Measurements from ENCODE around the gene FBXL19. TPM values are rescaled to one million over a fixed set of nuclear protein-coding genes. Genes with fewer than 3 reads are reported as not detected.

The FBXL19 gene
- total and polyA plus RNA-seq, 2 of the 13 experiments (the other 11 are each of a cell fraction or from before 2014, with no cell fraction given), result 6.0 to 13.7 TPM

- no peak for TF ChIP-seq TBX3 (IDR thresholded peaks at IDR 0.05; ENCODE audit: borderline replicate concordance)
- TF ChIP-seq CHD4 (IDR thresholded peaks at IDR 0.05; ENCODE audit: borderline replicate concordance, low read length), result peak; percentile 78; the same call in 1 of the 2 replicates
- no peak for TF ChIP-seq ZBTB8A (CRISPR knock-in tag; IDR thresholded peaks at IDR 0.05; ENCODE audit: borderline replicate concordance, low read depth)
- TF ChIP-seq BRCA1 (CRISPR knock-in tag; IDR thresholded peaks at IDR 0.05), result 0 out of 2 replicates have a peak, but pooled peaks have one; percentile 5
- TF ChIP-seq ZNF772 (CRISPR knock-in tag; IDR thresholded peaks at IDR 0.05), result no peak; the same call in 1 of the 2 replicates
- no peak for TF ChIP-seq ZNF75D (CRISPR knock-in tag; IDR thresholded peaks at IDR 0.05; ENCODE audit: borderline replicate concordance)
- TF ChIP-seq ZNF513 (CRISPR knock-in tag; conservative IDR thresholded peaks at IDR 0.05), result peak; percentile 84; the same call in 1 of the 2 replicates
- TF ChIP-seq ZNF768 (CRISPR knock-in tag; IDR thresholded peaks at IDR 0.05), result no peak
- no peak; the same call in 1 of the 2 replicates for TF ChIP-seq HNF4G (IDR thresholded peaks at IDR 0.05; ENCODE audit: borderline replicate concordance, low read depth, low read length)
- no peak for TF ChIP-seq HNF4G (CRISPR knock-in tag; IDR thresholded peaks at IDR 0.05; ENCODE audit: borderline replicate concordance, low read depth)
- no peak for TF ChIP-seq ZNF672 (CRISPR knock-in tag; IDR thresholded peaks at IDR 0.05)
- TF ChIP-seq, protein P1, sequence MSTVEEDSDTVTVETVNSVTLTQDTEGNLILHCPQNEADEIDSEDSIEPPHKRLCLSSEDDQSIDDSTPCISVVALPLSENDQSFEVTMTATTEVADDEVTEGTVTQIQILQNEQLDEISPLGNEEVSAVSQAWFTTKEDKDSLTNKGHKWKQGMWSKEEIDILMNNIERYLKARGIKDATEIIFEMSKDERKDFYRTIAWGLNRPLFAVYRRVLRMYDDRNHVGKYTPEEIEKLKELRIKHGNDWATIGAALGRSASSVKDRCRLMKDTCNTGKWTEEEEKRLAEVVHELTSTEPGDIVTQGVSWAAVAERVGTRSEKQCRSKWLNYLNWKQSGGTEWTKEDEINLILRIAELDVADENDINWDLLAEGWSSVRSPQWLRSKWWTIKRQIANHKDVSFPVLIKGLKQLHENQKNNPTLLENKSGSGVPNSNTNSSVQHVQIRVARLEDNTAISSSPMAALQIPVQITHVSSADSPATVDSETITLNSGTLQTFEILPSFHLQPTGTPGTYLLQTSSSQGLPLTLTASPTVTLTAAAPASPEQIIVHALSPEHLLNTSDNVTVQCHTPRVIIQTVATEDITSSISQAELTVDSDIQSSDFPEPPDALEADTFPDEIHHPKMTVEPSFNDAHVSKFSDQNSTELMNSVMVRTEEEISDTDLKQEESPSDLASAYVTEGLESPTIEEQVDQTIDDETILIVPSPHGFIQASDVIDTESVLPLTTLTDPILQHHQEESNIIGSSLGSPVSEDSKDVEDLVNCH (CRISPR knock-in tag; IDR thresholded peaks at IDR 0.05), result no peak
- TF ChIP-seq GMEB2 (CRISPR knock-in tag; IDR thresholded peaks at IDR 0.05; ENCODE audit: low read depth), result no peak
- TF ChIP-seq, protein P2, sequence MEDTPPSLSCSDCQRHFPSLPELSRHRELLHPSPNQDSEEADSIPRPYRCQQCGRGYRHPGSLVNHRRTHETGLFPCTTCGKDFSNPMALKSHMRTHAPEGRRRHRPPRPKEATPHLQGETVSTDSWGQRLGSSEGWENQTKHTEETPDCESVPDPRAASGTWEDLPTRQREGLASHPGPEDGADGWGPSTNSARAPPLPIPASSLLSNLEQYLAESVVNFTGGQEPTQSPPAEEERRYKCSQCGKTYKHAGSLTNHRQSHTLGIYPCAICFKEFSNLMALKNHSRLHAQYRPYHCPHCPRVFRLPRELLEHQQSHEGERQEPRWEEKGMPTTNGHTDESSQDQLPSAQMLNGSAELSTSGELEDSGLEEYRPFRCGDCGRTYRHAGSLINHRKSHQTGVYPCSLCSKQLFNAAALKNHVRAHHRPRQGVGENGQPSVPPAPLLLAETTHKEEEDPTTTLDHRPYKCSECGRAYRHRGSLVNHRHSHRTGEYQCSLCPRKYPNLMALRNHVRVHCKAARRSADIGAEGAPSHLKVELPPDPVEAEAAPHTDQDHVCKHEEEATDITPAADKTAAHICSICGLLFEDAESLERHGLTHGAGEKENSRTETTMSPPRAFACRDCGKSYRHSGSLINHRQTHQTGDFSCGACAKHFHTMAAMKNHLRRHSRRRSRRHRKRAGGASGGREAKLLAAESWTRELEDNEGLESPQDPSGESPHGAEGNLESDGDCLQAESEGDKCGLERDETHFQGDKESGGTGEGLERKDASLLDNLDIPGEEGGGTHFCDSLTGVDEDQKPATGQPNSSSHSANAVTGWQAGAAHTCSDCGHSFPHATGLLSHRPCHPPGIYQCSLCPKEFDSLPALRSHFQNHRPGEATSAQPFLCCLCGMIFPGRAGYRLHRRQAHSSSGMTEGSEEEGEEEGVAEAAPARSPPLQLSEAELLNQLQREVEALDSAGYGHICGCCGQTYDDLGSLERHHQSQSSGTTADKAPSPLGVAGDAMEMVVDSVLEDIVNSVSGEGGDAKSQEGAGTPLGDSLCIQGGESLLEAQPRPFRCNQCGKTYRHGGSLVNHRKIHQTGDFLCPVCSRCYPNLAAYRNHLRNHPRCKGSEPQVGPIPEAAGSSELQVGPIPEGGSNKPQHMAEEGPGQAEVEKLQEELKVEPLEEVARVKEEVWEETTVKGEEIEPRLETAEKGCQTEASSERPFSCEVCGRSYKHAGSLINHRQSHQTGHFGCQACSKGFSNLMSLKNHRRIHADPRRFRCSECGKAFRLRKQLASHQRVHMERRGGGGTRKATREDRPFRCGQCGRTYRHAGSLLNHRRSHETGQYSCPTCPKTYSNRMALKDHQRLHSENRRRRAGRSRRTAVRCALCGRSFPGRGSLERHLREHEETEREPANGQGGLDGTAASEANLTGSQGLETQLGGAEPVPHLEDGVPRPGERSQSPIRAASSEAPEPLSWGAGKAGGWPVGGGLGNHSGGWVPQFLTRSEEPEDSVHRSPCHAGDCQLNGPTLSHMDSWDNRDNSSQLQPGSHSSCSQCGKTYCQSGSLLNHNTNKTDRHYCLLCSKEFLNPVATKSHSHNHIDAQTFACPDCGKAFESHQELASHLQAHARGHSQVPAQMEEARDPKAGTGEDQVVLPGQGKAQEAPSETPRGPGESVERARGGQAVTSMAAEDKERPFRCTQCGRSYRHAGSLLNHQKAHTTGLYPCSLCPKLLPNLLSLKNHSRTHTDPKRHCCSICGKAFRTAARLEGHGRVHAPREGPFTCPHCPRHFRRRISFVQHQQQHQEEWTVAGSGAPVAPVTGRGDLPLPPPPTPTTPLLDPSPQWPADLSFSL (CRISPR knock-in tag; IDR thresholded peaks at IDR 0.05), result no peak
- TF ChIP-seq SCMH1 (CRISPR knock-in tag; IDR thresholded peaks at IDR 0.05; ENCODE audit: borderline replicate concordance), result no peak
These were observed 26.3 kb upstream of the FBXL19 start (continued) for GRCh38 chr16:30896889-30897733.

All from HepG2 (cell line).